NCI-H446 (cell line): ENCODE results near the gene UFD1.

Source experiments
- DNase-seq, 2 experiments: peaks; one replicate each; lab custom pipeline; 2025; lab: John Stamatoyannopoulos, UW

UFD1 gene

DNA sequence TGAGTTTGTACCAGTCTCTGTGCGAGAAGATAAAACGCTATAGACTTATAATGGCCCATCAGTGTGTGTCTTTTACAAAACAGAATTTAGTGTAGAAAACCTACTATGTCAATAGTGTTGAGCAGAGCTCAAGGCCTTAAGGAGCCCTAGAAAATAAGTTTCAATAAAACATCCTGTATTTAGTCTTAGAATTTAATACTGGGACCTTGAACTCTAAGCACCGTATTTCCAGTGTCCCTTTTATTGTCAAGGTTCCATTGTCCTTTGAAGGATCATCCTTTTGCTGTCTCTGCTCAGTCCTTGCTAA lies 17.3 kb upstream of the UFD1 start:
- DNase-seq, result no peak

DNA sequence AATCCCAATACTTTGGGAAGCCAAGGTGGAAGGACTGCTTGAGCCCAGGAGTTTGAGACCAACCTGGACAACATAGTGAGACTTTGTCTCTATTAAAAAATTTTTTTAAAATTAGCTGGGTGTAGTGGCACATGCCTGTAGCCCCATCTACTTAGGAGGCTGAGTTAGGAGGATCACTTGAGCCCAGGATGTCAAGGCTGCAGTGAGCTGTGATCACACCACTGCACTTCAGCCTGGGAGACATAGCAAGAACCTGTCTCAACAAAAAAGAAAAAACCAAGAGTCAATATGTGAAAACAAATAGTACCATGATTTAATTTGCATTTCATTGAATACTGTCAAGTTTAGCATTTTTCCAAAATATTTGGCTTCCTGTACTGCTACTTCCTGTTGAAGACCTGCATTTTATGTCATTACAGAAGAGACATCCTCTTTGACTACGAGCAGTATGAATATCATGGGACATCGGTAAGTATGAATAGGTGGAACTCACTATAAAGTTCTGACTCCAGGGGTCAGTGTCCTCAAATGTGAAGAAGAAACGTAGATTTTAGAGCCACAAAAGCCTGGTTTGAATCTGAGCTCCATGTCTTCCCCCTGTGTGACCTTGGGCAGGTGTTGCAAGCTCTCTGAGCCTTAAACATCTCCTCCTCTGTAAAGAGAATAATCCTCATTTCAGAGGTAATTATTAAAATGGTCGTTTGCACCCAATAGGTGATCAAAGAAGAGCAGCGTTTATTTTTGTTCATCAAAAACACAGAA lies 16.8 kb upstream of the UFD1 start:
- no peak for DNase-seq

DNA sequence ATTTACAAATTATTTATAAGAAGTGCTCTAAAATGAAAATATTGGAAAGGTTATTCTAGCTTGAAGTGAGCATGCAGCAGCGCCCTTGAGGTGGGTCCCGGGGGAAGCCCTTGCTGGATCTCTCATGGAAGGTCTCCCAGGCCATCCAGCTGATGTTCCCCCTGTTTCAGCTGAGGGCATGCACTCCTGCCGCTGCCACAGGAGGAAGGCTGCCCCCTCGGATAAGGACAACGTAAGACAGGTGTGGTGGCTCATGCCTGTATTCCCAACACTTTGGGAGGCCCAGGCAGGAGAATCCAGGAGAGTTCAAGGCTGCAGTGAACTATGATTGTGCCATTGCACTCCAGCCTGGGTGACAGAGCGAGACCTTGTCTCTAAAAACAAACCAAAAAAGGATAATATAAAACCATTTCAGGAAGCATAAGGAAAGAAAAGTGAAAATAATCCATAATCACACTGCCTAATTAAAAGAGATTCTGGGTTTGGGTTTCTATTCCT lies 15.7 kb upstream of the UFD1 start:
- no peak for DNase-seq

DNA sequence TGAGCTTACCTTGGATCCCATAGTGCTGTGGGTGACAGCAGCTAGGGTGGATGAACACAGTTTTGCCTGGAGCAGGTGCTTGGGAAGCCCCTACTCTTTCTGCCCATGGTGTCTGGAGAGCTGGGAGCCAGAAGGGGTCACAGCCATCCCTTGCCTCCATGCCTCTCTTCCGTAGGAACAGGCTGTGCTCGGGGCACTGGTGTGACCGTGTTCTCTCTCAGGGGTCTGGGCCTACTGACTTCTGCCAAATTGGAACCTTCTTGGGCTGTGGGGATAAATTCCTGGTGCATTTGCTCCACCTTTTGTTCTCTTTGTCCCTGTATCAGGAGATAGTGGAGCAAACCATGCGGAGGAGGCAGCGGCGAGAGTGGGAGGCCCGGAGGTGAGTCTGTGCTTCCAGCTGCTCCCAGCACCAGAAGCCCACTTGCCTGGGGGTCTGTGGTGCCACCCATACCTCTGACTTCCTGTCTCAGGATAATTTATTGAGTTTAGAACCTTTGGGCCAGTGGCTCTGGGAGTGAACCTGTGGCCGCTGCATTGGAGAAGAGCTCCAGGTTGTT lies 15.1 kb upstream of the UFD1 start:
- no peak for DNase-seq

DNA sequence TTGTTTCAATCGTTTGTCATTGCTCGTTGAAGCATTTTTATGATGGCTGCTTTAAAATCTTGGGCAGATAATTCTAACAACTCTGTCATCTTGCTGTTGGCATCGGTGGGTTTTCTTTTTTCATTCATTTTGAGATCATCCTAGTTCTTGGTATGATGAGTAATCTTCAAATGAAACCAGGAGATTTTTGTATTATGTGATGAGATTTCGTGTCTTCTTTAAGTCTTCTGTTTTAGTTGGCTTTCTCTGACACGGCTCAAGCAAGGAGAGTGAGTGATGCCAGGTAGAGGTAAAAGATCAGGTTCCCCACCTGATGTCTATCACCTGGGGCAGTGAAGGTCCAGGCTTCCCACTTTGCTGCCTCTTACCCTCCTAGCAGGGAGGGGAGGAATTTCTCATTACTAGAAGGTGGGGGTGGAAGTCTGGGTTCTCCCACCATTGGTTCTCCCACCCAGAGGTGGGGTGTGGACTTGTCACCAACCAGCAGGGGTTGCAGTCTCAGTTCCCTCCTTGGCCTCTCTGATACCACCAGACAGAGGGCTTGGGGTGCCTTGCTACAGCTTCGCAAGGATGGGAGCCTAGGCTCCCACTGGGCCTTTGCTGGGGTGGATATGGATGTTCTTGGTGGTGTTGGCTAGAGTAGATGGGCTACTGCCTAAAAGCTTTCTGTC lies 13.6 kb upstream of the UFD1 start:
- no peak for DNase-seq

DNA sequence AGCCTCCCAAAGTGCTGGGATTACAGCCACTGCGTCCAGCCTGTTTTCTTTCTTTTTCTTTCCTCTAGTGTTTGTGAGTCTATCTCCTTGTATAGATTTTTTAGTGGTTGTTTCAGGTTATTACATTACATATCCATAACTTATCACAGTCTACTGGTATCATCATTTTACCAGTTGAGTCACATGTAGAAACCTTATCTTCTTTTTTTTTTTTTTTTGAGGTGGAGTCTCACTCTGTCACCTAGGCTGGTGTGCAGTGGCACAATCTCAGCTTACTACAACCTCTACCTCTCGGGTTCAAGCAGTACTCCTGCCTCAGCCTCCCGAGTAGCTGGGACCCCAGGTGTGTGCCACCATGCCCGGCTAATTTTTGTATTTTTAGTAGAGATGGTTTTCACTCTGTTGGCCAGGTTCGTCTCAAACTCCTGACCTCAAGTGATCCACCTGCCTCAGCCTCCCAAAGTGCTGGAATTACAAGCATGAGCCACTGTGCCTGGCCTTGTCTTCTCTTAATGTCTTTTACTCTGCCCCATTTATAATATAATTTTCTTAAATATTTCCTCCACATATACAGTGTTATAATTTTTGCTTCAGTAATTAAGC lies 11.7 kb upstream of the UFD1 start:
- no peak for DNase-seq

DNA sequence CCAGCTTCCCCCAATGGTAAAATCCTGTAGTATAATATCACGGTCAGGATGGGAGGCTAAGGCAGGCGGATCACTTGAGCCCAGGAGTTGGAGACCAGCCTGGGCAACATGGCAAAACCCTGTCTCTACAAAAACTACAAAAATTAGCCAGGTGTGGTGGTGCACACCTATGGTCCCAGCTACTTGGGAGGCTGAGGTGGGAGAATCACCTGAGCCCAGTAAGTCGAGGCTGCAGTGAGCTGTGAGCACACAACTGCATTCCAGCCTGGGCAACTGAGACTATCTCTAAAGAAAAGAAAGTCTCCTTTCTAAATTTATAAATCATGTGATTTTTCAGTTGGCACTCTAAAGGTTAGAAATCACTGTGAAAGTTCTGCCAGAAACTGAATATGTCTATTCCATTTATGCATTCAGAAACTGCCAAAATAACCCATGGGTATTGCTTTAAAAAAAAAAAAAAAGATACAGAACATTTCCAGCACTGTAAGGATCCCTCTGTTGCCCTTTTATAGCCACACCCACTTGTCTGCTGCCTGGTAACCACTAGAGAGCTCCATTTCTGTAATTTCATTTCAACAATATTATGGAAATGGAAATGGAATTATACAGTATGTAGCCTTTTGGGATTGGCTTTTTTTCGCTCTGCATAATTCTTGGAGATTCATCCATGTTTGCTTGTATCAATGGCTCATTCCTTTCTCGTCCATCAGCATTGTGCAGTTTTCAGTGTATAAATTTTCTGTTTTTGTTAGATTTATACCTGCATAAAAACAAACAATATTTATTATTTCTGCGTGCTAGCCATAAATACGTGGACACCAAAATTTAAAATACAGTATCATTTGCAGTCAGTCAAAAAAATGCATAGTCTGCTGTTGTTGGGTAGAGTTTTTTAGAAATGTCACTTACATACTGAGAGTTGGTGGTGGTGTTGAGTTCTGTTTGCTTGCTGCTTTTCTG lies 10.2 kb upstream of the UFD1 start:
- no peak for DNase-seq

DNA sequence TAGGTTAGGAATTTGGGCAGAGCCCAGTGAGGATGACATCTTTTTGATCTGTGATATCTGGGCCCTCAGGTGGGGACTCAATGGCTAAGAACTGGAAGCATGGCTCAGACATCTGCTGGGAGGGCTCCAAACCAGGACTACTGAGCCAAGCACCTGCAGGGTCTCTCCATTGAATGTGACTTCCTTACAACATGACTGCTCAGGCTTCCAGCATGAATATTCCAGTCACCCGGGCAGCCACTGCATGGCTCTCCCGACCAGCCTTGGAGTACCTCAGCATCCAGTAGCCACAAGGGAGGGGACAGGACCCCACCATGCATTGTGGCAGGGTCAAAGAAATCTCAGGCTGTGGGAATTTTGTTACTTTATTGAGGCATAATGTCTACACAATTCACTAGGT lies 9.3 kb upstream of the UFD1 start:
- DNase-seq, result no peak

DNA sequence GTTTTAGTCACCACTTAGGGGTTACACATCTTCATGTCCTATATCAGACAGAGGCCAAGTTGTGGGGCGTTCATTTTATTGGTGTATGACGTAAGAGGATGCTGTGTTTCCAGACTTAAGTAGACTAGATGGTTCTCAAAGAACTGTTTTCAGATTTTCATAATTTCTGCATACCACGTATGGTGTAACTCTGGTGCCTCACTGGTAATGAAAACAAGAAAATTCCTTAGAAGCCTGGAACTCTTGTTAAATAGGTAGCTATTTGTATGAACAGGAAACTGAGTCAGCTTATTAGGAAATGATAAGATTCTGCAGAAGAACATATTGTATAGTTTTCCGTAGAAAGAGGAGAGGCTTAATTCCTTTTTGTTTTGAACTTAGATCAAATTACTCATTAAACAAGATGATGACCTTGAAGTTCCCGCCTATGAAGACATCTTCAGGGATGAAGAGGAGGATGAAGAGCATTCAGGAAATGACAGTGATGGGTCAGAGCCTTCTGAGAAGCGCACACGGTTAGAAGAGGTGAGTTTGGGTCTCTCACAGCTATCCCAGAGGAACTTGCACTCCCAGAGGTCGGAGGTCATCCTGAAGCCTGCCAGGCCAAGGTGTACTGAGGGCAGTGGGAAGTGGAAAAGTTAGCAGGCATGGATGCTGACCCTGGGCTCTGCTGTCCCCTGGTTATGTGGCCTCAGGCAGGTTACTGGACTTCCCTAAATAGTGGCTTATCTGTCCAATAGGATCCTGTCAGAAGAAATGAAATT lies 4.7 kb upstream of the UFD1 start:
- DNase-seq, result no peak

DNA sequence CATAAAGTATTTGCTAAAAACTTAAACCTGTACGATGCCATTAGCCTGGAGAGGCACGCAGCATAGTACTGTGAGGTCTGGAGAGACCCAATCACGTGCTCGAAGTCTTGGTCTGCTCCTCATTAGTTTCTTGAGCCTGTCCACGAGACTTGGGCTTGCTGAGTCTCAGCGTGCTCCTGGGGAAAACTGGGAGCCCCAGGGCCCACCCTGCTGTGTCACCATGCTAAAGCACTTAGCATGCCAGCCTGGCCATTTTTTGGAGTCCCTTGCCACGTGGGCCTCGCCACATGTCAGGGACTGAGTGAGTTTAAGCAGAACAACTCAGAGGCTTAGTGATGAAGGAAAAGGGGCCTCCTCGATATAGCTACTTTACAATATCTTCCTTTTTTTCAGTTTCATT lies 3.3 kb upstream of the UFD1 start:
- DNase-seq, result no peak

DNA sequence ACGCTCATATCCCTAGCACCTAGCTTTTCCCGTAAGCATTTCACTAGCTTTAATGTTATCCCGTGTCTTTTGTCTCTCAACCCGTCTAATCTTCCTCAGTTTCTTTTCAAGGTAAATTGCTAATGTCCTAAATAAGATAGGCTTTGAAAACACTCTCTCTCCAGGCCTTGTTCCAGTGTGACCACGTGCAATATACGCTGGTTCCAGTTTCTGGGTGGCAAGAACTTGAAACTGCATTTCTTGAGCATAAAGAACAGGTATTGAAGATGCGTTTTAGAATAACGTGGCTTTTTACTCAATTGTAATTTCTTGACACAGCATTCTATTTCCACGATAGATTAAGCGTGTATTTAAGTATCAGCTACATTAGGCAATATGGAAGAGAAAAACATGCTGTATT lies 1.8 kb upstream of the UFD1 start:
- DNase-seq, result no peak

DNA sequence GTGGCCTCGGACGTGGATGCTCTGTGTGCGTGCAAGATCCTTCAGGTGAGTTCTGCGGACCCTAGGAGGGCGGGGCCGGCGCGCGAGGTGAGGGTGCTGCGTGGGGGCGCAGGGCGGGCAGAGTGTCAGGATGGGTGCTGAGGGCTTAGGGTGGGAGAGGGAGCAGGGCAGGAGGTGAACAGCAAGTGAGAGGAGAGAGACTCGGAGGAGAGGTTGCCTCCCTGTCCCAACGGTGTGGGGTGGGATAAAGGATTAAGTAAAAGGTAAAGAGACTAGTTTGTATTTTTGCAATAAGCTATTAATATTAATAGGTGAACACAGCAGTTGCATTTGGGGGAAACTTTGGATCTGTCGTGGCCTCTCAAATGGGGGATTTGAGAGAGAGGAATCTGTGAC lies 1.2 kb upstream of the UFD1 start:
- DNase-seq, result no peak

DNA sequence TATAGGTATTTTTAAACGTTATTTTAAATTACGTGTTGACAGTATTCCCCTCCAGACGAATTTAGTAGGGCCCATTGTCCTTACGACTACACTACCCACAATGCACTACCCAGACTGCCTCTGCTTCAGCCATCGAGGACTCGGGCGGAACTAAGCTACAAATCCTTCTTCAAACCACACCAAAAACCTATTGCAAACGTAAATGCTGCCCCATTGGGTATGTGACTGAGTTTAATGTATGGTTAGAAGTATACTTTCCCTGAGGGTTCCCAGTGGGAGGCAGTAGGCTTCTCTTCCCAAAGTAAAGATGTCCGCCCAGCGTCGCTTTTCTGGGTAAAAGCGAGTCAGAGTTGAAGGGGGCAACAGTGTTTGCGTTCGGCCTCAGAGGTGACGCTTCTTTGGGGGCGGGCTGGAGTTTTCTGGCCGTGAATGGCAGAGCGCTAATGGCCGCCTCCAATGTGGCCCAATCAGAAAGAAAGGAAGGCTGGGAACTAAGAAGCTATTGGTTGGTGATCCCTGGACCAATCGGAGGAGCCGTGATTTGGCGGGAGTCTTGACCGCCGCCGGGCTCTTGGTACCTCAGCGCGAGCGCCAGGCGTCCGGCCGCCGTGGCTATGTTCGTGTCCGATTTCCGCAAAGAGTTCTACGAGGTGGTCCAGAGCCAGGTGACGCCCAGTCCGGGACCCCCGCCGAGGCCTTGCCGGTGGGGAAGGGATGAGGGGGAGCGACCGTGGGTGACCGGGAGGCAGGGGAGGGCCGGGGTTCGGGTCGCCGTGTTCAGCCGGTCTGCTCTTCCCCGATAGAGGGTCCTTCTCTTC lies 571 bp upstream of the UFD1 start, which contains the start of gene CDC45:
TSS of gene CDC45 (plus strand) at position 566 of the 818 bp plus-strand sequence. CDS start at position 615, 49 bp downstream.
- DNase-seq, result peak; percentile 94 to 98

DNA sequence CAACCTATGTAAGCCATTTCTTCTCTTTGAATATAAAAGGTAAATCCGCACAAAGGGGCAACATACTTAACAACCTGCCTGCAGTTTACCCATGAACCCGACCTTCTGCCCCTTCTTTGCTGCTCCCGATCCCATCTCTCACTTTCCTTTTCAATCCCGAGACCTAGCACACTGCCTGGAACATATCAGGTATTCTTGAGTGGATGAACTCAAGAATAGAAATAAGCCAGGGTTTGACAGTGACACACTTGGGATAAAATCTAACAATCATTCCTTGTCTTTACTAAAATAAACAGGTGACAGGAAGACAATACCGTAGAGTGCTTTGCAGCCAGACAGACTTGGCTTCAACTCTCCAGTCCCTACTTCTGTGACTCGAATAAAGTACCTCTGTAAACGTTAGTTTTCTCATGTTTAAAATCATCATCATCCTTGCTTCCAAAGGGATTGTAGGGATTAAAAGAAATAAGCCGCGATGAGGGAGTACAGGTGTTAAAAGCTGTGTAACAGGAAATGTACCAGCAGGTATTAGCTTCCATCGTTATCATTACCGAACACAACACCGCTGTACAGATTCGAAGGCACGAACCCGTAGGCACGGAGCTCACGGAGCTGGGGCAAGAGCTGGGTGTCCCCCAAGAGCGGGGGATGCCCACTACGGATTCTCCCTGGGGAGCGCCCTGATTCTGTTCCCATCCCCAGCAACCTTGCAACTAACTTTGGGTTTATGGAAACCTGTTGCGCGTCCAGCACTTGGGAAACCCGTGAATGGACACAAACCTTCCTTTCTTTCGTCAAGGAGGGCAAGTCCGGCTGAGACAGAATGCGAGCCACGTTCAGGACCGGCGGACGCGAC lies 720 bp downstream of the UFD1 start:
- DNase-seq, result peak in 1 of 2 experiments; percentile 33

DNA sequence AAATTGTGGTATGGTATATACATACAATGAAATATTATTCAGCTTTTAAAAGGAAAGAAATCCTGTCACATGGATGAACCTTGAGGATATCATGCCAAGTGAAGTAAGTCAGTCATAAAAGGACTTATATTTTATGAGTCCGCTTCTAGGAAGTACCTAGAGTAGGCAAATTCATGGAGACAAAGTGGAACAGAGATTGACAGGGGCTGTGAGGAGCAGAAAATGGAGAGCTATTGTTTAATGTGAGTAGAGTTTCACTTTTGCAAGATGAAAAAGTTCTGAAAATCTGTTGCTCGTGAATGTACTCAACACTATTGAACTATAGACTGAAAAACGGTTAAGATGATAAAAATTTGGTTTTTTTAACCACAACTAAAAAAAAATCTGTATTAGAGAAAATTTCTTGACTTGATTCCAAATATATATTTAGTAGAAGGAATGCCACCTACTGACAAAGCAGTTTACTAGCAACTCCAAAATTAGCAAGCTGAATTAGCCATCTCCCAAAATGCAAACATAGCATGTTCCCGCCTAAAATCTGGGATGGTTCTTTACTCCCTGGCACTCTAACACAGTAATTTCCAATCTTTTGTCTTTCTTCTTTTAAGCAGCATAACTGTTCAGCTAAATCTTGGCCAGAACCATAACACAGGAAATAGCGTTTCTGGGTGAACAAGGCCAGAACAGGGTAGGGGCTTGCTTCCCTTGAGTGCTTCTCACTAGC lies 1.5 kb downstream of the UFD1 start:
- DNase-seq, result peak in 1 of 2 experiments; percentile 12

DNA sequence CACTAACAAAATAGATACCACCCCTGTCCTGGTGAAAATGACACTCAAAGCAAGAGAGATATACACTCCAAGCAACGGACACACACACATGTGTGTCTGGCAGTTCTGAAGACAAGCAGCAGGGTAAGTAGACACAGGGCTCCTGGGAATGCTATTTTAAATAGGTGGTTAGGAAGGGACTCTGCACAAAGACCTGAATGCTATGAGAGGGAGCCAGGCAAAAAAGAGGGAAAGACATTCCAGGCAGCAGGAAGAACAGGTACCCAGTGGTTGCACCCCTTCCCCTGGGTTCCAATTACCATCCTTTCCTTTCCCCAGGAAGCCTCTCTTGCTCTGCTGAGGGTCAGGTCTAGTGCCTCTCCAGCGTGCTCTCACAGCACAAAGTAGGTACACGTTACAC lies 3.0 kb downstream of the UFD1 start:
- DNase-seq, result no peak

DNA sequence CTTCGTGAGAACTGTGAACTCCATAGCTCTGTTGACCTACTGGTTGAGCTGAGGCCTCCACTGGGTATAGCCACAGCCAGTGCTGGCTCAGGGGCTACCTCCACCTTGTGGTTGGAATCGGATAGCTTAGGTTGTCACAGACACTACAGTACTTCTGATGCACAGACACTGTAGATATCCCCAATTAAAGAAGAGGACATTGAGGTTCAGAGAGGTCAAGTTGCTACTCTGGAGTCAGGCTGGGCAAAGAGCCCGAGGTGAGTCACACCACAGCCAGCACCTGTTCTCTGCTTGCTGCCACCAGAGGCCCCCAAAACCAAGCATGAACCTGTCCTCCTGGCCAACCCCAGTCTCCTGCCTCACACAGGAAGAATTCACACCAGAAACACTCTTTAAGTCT lies 5.4 kb downstream of the UFD1 start:
- no peak for DNase-seq

DNA sequence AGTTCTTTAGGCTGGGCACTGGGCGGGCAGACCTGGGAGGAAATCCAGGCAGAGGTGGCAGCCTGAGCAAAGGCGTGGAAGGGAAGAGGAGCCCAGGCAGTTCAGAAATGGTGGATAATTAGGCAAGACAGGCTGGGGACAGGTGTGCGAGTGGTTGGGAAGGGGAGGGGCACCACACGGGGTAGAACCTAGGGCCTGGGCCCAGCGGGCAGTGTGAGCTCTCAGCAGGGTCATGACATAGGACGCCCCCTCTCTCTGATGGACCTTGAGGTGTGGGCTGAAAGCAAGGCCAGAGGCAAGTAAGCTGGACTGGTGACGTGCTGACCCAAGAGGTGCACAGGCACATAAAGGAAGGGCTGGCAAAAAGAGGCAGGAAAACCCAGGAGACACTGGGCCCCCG lies 6.8 kb downstream of the UFD1 start:
- no peak for DNase-seq

DNA sequence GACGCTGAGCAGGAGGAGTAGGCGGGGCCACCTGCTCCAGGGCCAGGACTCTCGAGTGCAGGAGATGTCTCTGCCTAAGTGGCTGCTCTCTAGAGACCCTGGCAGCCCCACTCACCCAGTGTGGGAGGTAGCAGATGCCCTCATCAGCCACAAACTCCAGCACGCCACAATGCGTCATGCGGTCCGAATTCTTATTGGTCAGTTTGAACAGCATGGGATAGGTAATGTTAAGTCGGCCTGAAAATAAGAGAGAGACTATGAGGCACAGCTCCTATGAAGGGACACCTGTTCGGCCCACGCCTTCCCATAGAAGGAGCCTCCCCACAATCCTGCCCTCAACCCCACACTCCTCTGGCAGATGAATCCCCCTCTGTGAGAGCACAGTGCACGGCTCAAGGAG lies 7.4 kb downstream of the UFD1 start:
- no peak for DNase-seq
